DMS114 treated with DMSO at 0.1 percent for 48 hours (cell line): ENCODE measurements around the gene KIAA1217.

Experiments
- DNase-seq: peaks from one replicate; lab custom pipeline; 2025; ENCODE audit not compliant: unreplicated experiment; lab: John Stamatoyannopoulos, UW

KIAA1217 gene

DNA sequence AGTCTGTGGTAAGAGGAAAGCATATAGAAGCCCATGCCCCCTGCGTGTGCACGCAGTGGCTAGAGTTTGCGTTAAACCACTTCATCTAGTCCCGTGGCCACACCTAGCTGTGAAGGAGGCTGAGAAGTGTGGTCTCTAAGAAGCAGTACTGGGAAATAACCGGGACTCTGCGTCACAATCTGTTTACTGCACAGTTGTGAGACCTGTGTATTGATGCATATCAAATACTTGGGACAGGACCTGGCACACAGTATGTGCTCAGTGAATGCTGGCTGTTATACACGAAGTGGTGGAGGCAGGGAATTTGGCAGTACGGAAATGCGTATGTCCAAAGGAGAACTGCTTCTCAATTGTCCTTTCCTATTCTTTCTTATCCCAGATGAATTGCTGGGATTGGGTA, 365.2 kb downstream of the KIAA1217 start:
- DNase-seq, result no peak

DNA sequence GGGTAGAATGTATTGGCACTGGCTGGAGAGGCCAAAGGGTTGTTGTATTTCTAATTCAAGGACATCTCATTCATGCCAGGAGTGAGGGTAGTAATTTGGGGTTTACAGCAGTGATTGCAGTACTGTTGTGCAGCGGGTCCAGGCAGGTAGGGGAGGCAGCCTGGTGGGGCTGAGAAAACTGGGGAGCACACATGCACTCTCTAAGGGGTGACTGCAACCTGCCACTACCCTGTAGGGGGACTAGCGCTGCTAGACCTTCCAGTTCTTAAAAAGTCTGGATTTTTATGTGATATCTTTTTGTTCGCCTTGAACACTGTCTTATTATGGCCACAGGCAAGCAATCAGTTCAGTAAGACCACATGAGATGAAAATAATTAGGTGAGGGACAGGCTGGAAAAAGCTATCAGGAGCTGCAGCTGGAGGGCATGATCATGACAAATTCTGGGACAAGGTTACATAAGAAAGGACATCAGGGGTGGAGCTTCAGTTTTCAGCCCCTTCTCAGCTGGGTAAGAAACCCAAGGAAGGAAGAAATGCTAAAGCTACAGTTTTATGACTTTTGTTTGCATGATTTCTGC, 365.7 kb downstream of the KIAA1217 start:
- no peak for DNase-seq

DNA sequence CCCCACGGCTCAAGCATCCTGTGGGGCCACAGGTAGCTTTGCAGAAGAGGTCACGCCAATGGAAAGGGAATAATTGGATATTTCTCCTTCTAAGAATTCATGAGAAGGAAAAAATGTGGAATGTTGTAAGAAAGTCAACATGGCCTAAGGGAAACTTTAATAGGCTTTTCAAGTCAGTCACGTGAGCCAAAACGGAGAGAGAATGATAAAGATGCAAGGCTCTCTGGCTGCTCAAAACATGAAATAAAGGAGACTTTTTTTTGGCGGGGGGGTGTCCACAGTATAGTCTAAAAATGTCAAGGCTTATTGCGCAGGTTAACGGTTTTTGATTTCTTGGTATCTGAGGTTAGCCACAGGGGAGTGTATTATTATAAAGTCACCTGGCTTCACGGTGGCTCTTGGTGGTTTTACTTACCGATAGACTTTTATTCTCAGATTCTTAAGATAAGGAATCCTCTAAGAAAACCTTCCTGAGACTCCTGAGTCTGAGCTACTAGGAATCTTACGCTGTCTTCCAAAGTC, 366.6 kb downstream of the KIAA1217 start:
- DNase-seq, result no peak

DNA sequence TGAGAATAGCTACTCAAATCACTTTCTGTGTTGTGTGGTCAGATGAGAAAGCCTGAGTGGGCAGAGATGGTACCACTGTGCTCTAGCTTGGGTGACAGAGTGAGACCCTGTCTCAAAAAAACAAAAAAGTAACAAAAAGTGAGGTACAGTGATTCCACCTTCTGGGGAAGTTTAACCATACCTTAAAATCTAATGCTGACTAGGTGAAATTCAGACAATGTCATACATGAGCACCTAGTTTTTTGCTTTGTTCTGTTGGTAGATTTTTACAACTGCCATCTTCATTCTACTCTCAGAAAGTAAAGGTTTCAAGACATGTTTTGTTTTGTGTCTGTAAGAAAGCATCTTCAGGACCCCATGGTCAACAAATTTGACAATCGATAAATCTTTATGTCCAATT, 370.5 kb downstream of the KIAA1217 start:
- no peak for DNase-seq

DNA sequence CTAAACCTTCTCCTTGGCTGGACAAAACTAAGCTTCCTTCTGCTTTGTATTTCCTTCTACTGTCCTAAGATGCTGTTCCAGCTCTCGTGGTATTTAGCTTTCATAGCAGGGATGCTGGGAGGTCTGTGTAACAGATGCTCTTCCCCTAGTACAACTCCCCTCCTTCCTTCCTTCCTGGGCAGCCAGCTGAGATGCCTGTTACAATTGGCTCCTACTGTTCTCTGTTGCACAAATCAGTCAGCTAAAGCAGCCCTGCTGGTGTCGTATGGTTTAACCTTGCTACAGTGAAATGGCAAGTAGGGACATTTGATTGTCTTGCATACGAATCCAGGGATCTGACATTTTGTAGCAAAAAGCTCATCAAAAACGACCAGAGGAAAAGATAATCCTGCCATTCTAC, 371.0 kb downstream of the KIAA1217 start:
- no peak for DNase-seq

DNA sequence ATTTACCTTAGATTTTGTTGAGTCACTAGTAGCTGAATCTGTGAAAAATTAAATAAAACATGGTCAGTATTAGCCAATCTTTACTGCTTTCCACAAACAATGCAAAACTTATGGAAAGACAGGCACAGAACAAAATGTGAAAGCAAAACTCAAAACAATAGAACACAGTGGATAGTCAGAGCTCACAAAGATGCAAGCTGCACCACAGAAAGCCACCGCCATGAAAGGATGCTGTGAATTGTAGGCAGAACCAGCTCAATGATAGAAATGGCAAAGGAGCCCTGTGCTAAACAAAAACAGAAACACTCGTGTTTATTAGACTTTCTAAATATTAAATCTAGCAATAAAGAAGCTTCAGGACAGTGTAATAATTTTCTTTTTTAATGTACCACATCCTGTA, 380.3 kb downstream of the KIAA1217 start:
- DNase-seq, result no peak

DNA sequence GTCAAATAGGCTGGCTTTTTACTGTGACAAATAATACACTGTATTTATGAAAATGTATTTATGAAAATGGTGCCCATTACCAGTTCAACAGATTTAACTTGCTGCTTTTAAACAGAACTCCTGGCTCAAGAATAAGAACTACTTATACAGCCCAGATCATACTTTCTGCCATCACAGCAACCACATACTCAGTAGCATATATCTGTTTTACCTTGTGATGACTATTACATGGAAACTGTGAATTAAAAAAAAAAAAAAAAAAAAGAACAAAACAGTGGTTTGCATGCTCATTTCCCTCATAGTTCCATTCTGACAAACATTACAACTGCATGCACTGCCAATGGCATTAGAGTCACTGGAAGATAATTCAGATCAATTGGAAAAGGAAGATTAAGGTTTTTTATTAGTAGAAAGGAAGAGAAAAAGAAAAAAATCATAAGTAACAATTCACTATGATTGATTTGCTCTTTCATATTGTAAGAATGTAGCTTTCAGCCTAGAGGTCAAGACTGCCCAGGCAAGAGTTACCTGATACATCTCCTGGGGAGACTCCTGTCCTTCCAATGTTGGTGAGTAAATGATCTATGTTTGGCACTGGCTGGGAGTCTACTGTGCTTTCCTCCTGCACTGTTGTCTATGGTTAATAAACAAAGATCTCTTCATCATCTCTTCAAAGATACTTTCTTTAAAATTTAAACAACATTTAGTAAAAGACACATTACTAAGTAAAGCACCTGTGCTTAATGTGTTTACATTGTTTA, 381.9 kb downstream of the KIAA1217 start:
- no peak for DNase-seq

DNA sequence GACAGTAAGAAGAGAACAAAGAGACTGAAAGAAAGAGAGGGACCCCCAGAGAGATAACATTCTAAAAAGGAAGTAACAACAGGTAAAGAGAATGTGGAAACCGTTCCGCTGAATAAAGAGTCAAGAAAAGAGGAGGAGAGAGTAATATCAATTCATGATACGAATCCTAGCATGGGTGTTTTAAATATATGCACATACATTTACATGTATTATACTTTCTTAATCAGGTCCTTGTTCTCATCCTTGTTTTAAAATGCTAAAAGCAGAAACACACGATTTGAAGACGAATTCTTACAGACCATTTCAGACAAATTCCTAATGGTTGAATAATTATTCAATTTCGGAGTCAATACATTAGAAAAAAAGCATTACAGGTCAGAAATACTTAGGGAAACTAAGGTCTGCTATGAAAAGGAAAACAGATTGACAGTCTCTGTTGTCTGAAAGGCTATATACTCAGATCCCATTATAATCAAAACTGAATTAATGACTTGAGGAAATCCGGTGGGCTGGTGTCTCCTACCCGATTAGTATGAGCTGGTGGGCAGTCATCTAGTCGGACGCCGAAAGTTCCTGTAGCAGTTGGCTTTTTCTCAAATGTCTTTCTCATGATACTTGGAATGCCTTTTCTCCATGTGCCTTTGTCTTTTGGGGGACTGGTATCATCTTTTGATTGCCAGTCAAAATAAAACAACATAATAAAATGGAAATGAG, 387.4 kb downstream of the KIAA1217 start:
- no peak for DNase-seq

DNA sequence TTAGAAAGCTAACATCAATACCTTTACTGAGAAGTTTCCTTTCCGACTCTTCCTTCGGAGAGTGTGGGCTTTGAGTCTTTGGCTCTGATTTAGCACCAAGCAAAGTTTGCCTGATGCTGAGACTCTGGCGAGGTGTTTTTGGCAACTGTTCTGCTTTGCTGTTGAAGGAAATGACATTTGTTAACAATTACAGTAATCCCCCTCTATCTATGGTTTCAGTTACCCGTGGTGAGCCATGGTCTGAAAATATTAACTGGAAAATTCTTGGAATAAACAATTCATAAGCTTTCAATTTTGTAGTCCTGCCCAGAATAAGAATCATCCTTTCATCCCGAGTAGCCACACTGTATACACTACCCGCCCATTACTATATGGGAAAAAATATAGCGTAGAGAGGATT, 388.5 kb downstream of the KIAA1217 start:
- no peak for DNase-seq
